Measurements from ENCODE around the gene OR2A5. TPM values are rescaled to one million over a fixed set of nuclear protein-coding genes. Genes with fewer than 3 reads are reported as not detected.

Gene OR2A5
- polyA plus RNA-seq, 1 experiment: not detected

DNA sequence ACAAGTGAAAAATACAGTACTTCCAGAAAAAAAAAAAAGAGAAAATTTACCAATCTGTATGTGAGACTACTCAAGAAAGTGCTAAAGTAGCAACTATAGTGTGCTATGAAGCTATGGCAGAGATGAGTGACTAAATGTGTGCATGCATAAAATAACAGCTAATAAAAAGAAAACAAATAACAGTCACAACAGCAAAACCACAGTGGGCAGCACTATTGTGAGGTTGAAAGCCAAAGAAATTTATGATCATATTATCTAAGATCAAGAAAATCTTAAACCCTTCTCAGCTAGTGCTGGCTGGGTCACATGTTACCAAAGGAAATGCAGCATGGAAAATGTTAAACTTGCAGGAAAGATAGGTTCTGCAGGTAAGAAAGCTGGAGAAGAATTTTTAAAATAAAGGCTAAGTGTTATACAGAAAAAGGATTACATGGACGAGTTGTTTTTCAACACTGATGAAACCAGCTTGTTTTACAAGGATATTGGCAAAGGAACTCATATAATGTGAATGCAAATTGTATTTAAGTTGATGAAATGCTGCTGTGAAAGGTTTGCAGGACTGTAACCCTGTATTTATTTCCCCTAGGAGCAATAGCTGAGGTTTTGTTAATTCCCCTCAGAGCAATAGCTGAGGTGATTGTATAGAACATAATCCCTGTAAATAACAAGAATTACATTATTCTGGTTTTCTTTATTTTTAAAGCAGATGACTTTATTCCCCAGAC lies 15.6 kb upstream of the OR2A5 start:
- ChIA-PET CTCF (interaction anchor here (1.1 to 1.2 kb wide), 2 partner anchors 95 to 359 kb away, joined by 3 read pairs; no protein-coding TSS in a partner anchor), POLR2A (no interaction called here)
- H3K9me3 ChIP-seq (ENCODE audit: control insufficient read depth, insufficient read depth, low read length): no peaks in the 10 kb centered on the region
- H3K4me3 ChIP-seq (ENCODE audit: low read depth, low read length): no peak overlapping the region
- H3K27ac ChIP-seq (ENCODE audit: low read depth, low read length): no peak overlapping the region
- TF ChIP-seq, protein P1, sequence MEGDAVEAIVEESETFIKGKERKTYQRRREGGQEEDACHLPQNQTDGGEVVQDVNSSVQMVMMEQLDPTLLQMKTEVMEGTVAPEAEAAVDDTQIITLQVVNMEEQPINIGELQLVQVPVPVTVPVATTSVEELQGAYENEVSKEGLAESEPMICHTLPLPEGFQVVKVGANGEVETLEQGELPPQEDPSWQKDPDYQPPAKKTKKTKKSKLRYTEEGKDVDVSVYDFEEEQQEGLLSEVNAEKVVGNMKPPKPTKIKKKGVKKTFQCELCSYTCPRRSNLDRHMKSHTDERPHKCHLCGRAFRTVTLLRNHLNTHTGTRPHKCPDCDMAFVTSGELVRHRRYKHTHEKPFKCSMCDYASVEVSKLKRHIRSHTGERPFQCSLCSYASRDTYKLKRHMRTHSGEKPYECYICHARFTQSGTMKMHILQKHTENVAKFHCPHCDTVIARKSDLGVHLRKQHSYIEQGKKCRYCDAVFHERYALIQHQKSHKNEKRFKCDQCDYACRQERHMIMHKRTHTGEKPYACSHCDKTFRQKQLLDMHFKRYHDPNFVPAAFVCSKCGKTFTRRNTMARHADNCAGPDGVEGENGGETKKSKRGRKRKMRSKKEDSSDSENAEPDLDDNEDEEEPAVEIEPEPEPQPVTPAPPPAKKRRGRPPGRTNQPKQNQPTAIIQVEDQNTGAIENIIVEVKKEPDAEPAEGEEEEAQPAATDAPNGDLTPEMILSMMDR (IDR thresholded peaks at IDR 0.05; ENCODE audit: low read depth, low read length): no peak
- DNase-seq (ENCODE audit: low read depth, low spot score): no peak
- no peaks in the 10 kb centered on the region for H3K27me3 ChIP-seq (ENCODE audit: control insufficient read depth, insufficient read depth, low read length)

DNA sequence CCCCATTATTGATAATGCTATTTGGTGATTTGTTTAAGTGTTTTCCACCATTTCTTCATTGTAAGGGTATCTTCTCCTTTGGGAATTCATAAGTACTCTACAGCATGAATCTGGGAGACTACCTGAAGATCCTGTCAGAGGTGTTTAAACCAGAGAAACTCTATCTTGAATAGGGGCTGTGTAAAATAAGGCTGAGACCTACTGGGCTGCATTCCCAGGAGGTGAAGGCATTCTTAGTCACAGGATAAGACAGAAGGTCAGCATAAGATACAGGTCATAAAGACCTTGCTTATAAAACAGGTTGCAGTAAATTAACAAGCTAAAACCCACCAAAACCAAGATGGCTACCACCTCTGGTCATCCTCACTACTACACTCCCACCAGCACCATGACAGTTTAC lies 13.4 kb upstream of the OR2A5 start:
- Histone ChIP-seq H3K27ac (ENCODE audit: low read depth, low read length) (no peak overlapping the region), H3K27me3 (ENCODE audit: control insufficient read depth, insufficient read depth, low read length) (no peaks in the 10 kb centered on the region), H3K4me3 (ENCODE audit: low read depth, low read length) (no peak overlapping the region), H3K9me3 (ENCODE audit: control insufficient read depth, insufficient read depth, low read length) (no peaks in the 10 kb centered on the region)
- DNase-seq (ENCODE audit: low read depth, low spot score): no peak
- CTCF ChIA-PET: no interaction called here
- POLR2A ChIA-PET: no interaction called here
- TF ChIP-seq, protein P1 (IDR thresholded peaks at IDR 0.05; ENCODE audit: low read depth, low read length): no peak

DNA sequence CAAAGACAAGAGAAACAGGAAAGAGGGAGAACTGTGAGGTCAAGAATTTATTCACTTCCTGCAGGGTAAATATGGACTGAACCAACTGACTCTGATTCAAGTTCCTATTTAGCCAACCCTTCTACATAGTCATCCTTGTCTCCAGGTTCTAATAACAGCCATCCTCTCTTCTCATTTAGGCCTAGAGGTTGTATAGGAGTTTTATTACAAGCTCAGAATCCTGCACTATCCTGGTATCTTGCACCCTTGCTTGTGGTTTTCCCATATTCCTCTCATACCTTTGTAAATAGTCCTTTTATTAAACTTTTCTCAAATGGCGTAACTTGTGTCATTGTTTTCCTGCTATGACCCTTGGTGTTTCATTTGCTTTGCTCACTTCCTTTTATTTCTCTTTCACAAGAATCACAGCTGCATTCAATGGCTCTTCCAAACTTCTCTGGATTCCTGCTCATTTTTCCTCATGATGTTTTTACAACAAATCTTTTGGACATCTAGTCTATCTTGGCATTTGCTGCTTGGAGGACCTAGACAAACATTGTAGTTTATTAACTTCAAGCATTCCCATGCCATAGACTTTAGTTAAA lies 12.4 kb upstream of the OR2A5 start:
- no peak for DNase-seq (ENCODE audit: low read depth, low spot score)
- ChIA-PET POLR2A (no interaction called here), CTCF (no interaction called here)
- Histone ChIP-seq H3K4me3 (ENCODE audit: low read depth, low read length) (no peak overlapping the region), H3K9me3 (ENCODE audit: control insufficient read depth, insufficient read depth, low read length) (no peaks in the 10 kb centered on the region), H3K27me3 (ENCODE audit: control insufficient read depth, insufficient read depth, low read length) (no peaks in the 10 kb centered on the region), H3K27ac (ENCODE audit: low read depth, low read length) (no peak overlapping the region)
- TF ChIP-seq, protein P1 (IDR thresholded peaks at IDR 0.05; ENCODE audit: low read depth, low read length): no peak

DNA sequence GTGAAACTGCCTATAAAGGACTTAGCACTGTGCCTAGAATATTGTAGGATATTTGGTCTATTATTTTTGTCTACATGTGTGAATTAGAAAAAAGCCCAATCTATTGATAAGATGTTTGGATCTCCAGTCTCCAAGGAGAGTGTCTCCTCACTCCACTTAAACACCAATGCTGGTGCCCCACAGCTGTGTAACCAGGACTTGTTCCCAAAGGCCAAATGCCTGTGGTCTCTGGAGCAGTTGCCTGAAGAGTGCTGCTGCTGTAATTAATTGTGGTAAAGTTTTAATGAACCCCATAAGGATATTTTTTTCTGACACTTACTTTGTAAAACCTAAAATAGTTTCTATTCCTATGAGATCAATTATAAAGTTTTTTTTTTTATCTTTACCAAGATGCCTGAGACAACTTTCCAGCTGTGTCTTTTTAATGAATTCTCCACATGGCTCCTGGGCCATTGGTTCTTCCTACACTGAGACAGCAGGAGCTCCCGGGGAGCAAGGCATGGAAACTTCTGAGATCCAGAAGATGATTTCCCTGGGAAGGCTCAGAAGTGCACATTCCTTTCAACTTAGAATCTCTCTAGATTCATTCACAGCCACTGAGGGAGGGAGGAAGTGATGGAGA lies 11.2 kb upstream of the OR2A5 start:
- ChIA-PET POLR2A (no interaction called here), CTCF (interaction anchor here (0.7 to 1.3 kb wide), 2 partner anchors 10 to 91 kb away, joined by 3 to 8 read pairs; no protein-coding TSS in a partner anchor)
- no peak for DNase-seq (ENCODE audit: low read depth, low spot score)
- TF ChIP-seq, protein P1 (IDR thresholded peaks at IDR 0.05; ENCODE audit: low read depth, low read length): no peak
- Histone ChIP-seq H3K4me3 (ENCODE audit: low read depth, low read length) (no peak overlapping the region), H3K9me3 (ENCODE audit: control insufficient read depth, insufficient read depth, low read length) (no peaks in the 10 kb centered on the region), H3K27me3 (ENCODE audit: control insufficient read depth, insufficient read depth, low read length) (no peaks in the 10 kb centered on the region), H3K27ac (ENCODE audit: low read depth, low read length) (no peak overlapping the region)

DNA sequence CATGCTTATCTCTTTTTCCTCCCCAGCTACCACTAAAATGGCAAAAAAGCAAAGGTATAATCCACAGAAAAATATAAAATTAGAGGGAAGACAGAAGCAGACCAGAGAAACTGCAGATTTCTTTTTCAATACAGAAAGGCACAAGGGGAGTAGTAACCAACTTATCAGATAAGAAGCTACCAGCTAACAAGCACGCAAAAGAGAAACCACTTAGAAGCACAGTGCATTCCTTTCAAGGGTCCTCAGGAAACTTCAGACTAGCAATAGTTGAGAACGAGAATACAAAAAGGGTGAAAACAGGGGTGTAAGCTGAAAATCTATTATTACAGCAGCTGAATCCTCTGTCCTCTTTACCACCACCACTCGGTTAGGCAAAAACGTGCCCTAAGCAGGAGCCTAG lies 9.9 kb upstream of the OR2A5 start:
- TF ChIP-seq, protein P1 (IDR thresholded peaks at IDR 0.05; ENCODE audit: low read depth, low read length): no peak
- Histone ChIP-seq H3K27ac (ENCODE audit: low read depth, low read length) (no peak overlapping the region), H3K9me3 (ENCODE audit: control insufficient read depth, insufficient read depth, low read length) (no peaks in the 10 kb centered on the region), H3K4me3 (ENCODE audit: low read depth, low read length) (no peak overlapping the region), H3K27me3 (ENCODE audit: control insufficient read depth, insufficient read depth, low read length) (no peaks in the 10 kb centered on the region)
- CTCF ChIA-PET: interaction anchor here (1.3 kb wide), 1 partner anchor 11 kb away, joined by 8 read pairs; no protein-coding TSS in a partner anchor
- POLR2A ChIA-PET: no interaction called here
- no peak for DNase-seq (ENCODE audit: low read depth, low spot score)
